ENCODE data around the gene ZDHHC1. TPM values are rescaled to one million over a fixed set of nuclear protein-coding genes. Genes with fewer than 3 reads are reported as not detected.

ZDHHC1 gene
- total RNA-seq, 1 donor from 2014 or later: 4.6 TPM

DNA sequence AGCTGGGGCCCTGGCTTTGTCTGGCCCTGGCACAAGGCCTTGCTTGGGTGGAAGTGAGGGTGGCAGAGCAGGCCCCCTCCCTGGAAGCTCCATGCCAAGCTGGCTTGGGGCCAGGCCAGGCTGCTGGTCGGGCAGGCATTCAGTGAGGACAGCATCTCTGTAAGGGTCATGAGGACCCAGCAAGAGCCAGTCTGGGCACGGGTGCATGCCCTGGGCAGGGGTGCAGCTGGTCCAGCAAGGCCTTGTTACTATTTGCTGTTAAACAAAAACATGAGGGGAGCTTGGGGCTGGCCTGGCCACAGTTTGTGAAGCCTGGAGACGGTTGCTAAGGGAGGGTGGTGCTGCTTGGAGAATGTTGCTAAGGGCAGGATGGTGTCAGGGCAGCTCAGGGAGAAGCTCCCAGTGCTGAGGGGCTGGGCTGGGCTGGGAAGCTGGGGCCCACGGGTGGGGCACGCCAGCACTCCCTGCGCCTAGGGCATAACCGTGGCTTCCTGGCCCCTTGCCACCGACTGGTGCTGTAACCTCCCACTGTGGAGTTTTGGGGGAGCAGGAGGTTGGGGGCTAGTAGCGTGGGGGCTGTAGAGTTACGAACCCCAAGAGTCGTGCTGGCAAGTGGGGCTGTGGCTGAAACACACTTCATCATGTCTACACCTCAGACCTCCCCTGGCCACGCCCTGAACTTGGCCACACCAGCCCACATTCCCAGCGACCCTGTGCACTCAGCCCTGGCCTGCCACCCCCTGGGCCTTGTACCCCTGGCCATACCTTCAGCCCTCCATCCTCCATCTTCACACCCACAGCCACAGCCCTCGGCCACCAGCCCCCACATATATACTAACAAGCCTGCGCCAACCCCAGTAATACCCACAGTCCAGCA is 24.6 kb downstream of the ZDHHC1 start:
- H3K4me1 Mint-ChIP-seq (ENCODE audit: low read depth, unreplicated experiment): peaks cover 20% of the 10 kb centered on the region
- peak overlapping the region; percentile 72 for H3K27ac Mint-ChIP-seq (ENCODE audit: unreplicated experiment)
- peaks cover 15% of the 10 kb centered on the region for H3K27me3 Mint-ChIP-seq (ENCODE audit: unreplicated experiment)
- peaks cover 2% of the 10 kb centered on the region for H3K9me3 Mint-ChIP-seq (ENCODE audit: unreplicated experiment)
- no peaks in the 10 kb centered on the region for H3K36me3 Mint-ChIP-seq (ENCODE audit: unreplicated experiment)
- TF ChIP-seq CTCF (IDR thresholded peaks at IDR 0.05; ENCODE audit: partially characterized antibody, unreplicated experiment): no peak
- H3K4me3 Mint-ChIP-seq (ENCODE audit: unreplicated experiment): peak overlapping the region; percentile 85
- DNase-seq: no peak

DNA sequence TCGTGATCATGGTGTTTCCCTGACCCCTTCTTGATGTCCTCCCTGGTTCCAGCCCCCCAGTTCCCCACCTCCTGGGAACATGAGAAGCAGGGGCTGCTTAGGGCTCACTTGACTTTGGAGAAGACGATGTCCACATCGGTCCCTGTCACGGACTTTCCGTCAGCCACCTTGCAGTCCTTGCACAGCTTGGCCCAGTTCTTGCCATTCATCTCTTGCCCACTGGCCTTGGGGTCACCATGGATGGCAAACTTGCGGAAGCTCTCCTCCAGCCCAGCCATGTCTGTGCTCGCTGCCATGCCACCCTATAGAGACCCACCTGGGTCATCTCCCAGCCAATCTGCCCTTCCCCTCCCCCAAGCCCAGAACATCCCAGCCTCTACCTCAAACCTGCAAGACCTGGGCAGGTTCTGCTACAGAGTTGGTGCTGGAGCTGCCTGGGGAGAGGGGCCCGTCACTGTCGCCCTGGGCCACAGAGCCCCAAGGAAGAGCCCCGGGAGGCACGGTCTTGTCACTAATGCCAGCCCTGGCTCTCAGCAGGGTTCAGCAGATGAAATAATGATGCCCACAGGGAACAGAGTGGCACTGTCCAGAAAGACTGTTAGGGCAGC is 25.4 kb downstream of the ZDHHC1 start:
- H3K4me1 Mint-ChIP-seq (ENCODE audit: low read depth, unreplicated experiment): peaks cover 23% of the 10 kb centered on the region
- no peaks in the 10 kb centered on the region for H3K36me3 Mint-ChIP-seq (ENCODE audit: unreplicated experiment)
- H3K27me3 Mint-ChIP-seq (ENCODE audit: unreplicated experiment): peaks cover 15% of the 10 kb centered on the region

DNA sequence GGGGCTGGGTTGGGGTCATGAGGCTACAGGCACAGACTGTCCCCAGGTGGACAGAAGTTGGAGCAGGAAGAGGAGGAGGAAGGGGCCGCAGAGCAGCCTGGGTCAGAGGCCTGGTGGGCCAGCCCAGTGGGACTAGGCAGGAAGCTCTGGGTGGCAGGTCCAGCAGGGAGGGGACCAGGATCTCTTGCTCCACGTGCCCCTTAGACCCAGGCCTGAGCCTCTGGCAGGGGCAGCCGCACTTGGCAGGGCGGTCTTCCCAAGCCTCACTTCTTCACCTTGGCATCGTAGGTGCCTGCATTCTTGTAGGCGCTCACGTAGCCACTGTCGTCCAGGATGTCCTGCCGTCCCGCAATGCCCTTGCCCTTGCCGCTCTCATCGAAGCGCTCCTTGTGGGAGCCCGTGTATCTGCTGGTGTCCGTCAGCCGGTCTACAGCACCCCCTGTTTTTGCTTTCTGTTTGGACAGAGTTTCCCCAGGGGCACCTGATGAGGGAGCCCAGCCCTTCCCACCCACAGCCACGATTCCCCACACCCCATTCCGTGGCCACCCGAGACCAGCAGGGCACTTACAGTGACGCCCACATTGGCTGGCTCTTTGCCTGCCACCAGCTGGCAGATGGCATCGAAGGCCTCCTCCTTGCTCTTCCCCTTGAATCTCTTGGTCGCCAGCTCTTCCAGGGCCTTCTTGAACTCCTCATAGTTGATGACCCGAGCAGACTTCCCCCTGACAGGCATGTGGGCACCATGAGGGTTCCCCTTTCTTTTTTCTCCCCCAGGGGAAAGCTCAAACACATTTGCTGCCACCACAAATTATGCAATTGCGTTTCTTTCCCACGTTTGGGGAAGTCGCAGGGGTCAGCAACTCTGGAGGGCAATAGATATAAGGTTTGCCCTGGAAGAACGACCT is 26.1 kb downstream of the ZDHHC1 start:
- Mint-ChIP-seq H3K4me1 (ENCODE audit: low read depth, unreplicated experiment) (peaks cover 19% of the 10 kb centered on the region), H3K9me3 (ENCODE audit: unreplicated experiment) (peaks cover 1% of the 10 kb centered on the region), H3K36me3 (ENCODE audit: unreplicated experiment) (no peaks in the 10 kb centered on the region), H3K4me3 (ENCODE audit: unreplicated experiment) (no peak overlapping the region), H3K27me3 (ENCODE audit: unreplicated experiment) (peaks cover 13% of the 10 kb centered on the region), H3K27ac (ENCODE audit: unreplicated experiment) (no peak overlapping the region)
- no peak for TF ChIP-seq CTCF (IDR thresholded peaks at IDR 0.05; ENCODE audit: partially characterized antibody, unreplicated experiment)
- DNase-seq: no peak

More for the DNA sequence above, 25.4 kb downstream of the ZDHHC1 start:
- Mint-ChIP-seq H3K9me3 (ENCODE audit: unreplicated experiment) (peaks cover 2% of the 10 kb centered on the region), H3K4me3 (ENCODE audit: unreplicated experiment) (no peak overlapping the region), H3K27ac (ENCODE audit: unreplicated experiment) (peak overlapping the region; percentile 64)
- no peak for DNase-seq
- TF ChIP-seq CTCF (IDR thresholded peaks at IDR 0.05; ENCODE audit: partially characterized antibody, unreplicated experiment): no peak

GRCh38 chr16:67388591-67388990 is 27.7 kb downstream of the ZDHHC1 start:
- peaks cover 22% of the 10 kb centered on the region for H3K4me1 Mint-ChIP-seq (ENCODE audit: low read depth, unreplicated experiment)
- H3K9me3 Mint-ChIP-seq (ENCODE audit: unreplicated experiment): peaks cover 1% of the 10 kb centered on the region
- H3K27ac Mint-ChIP-seq (ENCODE audit: unreplicated experiment): no peak overlapping the region
- TF ChIP-seq CTCF (IDR thresholded peaks at IDR 0.05; ENCODE audit: partially characterized antibody, unreplicated experiment): no peak
- H3K4me3 Mint-ChIP-seq (ENCODE audit: unreplicated experiment): peak overlapping the region; percentile 52
- DNase-seq: no peak
- no peaks in the 10 kb centered on the region for H3K36me3 Mint-ChIP-seq (ENCODE audit: unreplicated experiment)
- peaks cover 13% of the 10 kb centered on the region for H3K27me3 Mint-ChIP-seq (ENCODE audit: unreplicated experiment)
